Keratinocyte (primary cell): ENCODE data around the gene TTC9.

Experiments
- EZH2 ChIP-seq: IDR thresholded peaks from one replicate; pipeline ENCODE4 v1.6.1; 2012; ENCODE audit warnings: inconsistent platforms, mild to moderate bottlenecking, low read length, moderate library complexity
- TF ChIP-seq, protein P1 (sequence below), 3 experiments: IDR thresholded peaks in 1 of 3; conservative IDR thresholded peaks in 1 of 3; optimal IDR thresholded peaks in 1 of 3; 2 replicates in 2 of 3; 3 replicates in 1 of 3; pipeline versions ENCODE3 to v1.5.1; 2011; ENCODE audit warnings: low read length in 3 of 3, mild to moderate bottlenecking in 3 of 3, moderate library complexity in 2 of 3, control low read depth in 1 of 3, inconsistent platforms in 1 of 3; ENCODE audit not compliant: insufficient read depth in 2 of 3; ENCODE audit errors: extremely low read depth in 1 of 3

- no peak for TF ChIP-seq EZH2
- TF ChIP-seq, protein P1, sequence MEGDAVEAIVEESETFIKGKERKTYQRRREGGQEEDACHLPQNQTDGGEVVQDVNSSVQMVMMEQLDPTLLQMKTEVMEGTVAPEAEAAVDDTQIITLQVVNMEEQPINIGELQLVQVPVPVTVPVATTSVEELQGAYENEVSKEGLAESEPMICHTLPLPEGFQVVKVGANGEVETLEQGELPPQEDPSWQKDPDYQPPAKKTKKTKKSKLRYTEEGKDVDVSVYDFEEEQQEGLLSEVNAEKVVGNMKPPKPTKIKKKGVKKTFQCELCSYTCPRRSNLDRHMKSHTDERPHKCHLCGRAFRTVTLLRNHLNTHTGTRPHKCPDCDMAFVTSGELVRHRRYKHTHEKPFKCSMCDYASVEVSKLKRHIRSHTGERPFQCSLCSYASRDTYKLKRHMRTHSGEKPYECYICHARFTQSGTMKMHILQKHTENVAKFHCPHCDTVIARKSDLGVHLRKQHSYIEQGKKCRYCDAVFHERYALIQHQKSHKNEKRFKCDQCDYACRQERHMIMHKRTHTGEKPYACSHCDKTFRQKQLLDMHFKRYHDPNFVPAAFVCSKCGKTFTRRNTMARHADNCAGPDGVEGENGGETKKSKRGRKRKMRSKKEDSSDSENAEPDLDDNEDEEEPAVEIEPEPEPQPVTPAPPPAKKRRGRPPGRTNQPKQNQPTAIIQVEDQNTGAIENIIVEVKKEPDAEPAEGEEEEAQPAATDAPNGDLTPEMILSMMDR (optimal IDR thresholded peaks at IDR 0.05 in 1 of 3, IDR thresholded peaks at IDR 0.05 in 1 of 3, conservative IDR thresholded peaks at IDR 0.05 in 1 of 3; ENCODE audit: extremely low read depth in 1 of 3, insufficient read depth in 2 of 3, low read length in 3 of 3), result peak; percentile 11 to 32 (median 12)
Measured at GRCh38 chr14:70660967-70661893, 19.5 kb downstream of the TTC9 start.
